M059J (cell line): ENCODE measurements around the gene ADGRA3. TPM values are rescaled to one million over a fixed set of nuclear protein-coding genes. Genes with fewer than 3 reads are reported as not detected.
A peak's percentile ranks its signal among the peaks of the same experiment; 100 is the strongest.
"Not testable (repeated sequence)": the region's sequence is repeated elsewhere in the genome, so short reads cannot be mapped to it uniquely, and the experiment has no call there.

ENCODE experiments used
- DNase-seq: peaks from one replicate; pipeline ENCODE4 v3.0.0-alpha.2; 2012; ENCODE audit warnings: low read depth
- total RNA-seq: library from RNA; depleted of rRNA; stranded (reverse); fragments of >200 nt; shearing (Covaris generic); gene quantifications from 2 replicates; pipeline ENCODE4 v1.2.3, GENCODE V29; 2014

Gene ADGRA3
- total RNA-seq, 1 experiment from 2014 or later, result 22.4 TPM

DNA sequence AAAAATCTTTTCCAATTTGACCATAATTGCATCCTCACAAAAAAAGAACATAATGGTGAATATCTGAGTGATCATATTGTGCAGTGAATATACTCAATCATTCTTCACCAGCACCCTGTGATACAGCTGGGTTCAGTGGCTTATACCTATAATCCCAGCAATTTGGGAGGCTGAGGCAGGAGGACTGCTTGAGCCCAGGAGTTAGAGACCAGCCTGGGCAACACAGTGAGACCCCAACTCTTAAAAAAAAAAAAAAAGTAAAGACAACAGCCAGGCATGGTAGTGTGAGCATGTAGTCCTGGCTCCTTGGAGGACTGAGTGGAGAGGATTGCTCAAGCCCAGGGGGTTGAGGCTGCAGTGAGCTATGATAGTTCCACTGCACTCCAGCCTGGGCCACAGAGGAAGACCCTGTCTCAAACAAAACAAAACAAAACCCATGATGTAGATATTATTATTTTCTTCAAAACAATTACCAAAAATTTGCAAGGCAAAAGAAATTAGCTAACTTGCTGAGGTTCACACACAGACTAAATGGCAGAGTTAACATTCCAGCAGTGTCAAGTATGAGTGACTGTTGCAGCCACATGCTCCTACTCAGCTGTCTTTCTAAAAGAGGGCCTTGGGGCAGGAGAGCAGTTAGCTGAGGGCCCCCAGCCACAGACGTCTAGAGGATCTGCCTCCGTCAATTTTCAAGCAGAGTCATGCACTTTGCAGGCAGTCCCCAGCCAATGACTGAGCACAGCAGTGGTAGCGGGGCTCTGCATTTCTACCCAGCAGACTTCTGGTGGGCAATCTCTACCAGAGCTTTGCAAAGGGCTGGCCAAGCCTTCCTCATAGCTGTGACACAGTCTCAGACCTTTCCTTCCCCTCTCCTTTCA lies 33.4 kb downstream of the ADGRA3 start:
- no peak for DNase-seq

DNA sequence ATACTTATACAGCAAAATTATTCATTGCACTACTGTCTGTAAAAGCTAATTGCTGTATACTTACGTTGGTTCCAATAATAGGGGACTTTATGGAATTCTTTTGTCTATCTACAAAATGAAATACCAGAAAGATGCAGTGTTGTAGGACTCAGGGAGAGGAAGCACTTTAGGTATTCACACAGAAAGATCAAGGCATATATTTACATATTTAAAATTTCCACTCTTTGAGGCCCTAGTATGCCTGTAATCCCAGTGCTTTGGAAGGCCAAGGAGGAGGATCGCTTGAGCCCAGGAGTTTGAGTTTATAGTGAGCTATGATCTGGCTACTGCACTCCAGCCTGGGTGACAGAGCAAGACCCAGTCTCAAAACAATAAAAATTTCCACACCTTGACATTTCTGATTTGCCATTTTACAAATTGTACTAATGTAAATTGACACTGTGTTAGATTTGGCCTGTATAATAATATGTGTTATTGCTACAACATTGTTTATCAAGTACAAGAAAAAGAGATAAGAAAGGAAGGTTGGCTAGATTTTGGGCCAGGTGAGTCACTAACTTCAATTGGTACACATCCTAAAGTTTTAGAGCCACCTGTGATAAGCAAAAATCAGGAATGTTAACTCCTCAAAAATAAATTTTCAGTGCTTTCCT lies 35.1 kb downstream of the ADGRA3 start:
- no peak for DNase-seq

DNA sequence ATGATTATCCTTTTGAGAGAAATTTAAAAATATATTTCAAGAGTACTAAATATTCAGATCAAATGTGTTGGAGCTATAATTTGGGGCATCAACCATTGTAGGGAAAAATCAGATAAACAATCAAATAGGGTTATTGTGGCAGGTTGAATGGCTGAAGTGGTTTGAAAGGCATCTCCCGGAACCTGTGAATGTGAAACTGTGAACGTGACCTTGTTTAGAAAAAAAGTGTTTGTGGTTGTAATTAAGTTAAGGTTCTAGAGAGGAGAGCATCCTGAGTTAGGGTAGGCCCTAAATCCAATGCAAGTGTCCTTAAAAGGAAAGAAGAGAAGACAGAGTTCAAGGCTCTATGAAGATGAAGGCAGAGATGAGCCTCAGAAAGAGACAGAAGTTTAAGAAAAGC lies 37.4 kb downstream of the ADGRA3 start:
- DNase-seq, result no peak

DNA sequence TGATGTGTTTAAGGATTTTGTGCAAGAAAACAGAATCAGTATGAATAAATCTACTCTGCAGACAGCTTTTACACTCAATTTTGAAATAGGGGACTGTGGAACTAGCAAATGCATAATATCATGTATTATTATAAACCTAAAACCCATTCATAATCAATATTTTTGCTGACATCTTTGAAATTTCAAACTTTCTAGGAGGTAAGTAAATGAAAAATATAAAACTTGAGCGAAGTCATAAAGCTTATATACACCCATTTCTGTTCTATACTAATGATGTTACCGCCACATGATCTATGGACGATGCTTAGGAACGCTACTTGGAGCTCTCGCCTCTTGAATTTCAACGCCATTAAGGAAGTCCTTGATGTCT lies 38.1 kb downstream of the ADGRA3 start:
- DNase-seq, result no peak

DNA sequence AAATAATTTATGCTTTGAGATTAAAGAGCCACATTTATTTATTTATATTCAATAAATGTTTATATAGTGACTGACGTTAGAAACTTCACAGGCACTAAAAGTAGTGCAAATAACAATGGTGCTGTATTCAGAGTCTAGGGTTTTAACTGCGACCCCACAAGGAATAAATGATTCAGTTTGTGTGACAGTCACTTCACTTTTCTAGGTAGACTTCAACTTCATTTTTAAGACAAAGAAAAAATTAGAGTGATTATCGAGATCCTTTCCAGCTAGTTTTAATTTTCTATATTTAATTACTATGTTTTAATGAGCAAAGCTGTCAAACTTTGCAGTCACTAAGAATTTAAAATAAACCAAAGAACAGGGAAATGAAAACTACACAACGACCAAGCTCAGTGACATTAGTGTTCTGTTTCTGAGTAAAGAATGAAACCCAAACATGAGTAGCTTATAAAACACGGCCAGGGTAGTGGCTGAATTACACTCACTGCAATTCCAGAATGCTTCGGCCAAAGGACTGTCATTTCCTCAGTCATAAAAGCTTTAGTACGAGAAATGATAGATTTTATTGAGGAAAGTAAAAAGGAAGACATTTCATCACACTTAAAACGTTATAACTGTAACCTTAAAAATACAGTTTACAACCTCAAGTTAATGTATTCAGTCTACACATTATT lies 38.6 kb downstream of the ADGRA3 start:
- no peak for DNase-seq

DNA sequence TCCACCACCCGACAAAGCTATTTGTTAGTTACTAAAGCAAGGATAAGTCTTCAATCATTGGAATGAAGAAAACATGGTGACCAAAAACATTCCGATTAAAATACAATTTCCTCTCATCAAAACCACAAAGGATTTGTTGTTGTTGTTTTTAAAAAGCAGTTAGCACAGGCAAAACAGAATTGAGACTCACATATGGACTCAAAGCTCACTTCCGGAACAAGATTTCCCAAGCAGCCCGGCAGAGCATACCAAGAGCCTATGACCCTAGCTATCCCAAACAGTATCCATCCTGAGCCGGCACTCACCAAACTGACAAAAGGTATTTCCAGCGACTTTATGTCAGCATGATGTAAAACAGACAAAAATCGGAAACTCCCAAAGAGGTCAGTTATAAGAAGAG lies 39.9 kb downstream of the ADGRA3 start:
- no peak for DNase-seq

DNA sequence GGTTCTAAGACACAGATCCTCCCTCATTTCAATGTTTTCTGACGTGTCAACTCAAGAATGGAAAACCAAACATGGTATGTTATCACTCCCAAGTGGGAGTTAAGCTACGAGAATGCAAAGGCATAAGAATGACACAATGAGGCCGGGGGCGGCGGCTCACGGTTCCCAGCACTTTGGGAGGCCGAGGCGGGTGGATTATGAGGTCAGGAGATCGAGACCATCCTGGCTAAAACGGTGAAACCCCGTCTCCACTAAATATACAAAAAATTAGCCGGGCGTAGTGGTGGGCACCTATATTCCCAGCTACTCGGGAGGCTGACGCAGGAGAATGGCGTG lies 40.6 kb downstream of the ADGRA3 start:
- not testable (repeated sequence) for DNase-seq

DNA sequence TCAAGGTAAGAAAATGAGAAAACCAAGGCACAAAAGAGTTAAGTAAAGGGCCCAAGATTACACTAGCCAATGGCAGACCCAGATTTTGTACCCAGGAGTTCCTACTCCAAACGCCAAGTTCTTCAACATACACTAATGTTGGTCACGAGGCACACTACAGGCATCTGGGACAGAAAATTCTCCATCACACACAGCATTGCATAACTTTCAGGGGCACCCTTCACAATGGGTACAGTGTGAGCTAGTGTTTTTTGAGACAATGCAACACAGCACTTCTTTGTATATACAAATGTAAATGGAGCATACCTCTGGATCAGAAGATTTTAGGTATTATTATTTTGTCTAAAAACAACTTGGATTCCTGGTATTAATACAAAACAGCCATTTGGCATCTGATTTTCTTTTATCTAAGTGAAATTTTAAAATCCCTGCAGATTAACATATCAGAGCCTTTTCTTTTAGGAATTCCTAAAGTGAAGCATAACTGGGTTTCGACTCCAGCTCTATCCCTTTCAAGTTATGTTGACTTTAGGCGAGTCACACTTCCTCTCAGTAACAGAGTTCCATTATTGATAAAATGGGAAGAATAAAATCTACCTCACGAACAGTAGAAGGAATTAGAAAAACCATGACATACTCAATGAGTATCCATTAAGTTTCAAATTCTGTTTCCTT lies 41.1 kb downstream of the ADGRA3 start:
- peak; percentile 43 for DNase-seq

DNA sequence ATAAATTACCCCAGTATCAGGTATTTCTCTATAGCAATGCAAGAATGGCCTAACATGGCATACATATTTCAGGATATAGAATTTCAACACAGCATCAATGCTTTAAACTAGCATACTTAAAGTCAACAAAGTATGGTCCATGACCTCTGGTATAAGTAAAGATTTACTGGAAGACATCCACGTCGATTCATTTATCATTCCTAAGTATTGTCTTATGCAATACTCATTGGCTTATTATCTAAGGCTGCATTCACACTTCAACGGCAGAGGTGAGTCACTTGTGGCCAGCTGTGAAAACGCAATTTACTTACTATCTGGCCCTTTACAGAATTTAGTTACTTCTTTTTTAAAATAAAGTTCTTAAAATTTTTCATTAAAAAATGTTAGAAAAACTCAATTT lies 42.6 kb downstream of the ADGRA3 start:
- peak; percentile 50 for DNase-seq

DNA sequence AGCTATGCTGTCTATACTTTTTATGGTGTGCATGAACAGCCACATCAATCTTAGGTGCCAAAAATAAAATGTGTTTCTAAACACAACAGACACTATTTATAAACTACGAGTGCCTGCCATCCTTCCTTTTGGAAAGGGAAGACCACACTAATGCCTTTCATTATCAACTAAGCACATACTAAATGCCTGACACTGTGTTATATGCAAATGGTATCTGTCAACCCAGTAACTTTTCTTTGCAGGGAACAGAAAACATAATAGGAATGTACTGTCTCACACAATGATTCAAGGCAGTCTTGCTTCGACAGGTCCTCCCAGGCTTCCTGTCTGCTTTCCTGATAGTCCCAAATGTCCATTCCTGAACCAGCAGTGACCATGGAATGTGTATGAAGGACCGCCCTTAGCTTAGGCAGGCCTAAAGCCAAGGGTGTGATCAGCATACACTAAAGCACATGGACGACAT lies 43.8 kb downstream of the ADGRA3 start:
- no peak for DNase-seq

DNA sequence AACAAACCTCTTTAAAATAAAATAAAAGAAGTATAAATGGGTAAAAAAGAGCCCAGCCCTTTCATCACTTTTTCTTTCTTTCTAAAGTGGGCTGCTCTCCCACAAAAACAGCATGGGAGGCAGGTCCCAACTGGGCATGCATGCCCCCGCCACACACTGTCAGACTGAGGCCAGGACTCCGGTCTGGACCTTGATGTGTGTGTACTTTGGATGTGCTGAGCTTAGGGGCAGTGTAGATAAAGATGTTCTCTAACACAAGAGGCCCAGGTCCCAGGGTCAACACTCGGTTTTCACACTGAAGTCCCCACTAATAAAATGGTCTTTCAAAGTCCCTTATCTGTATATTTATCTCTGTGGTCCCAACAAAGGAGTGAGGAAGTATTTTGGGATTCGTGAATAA lies 44.4 kb downstream of the ADGRA3 start:
- DNase-seq, result no peak

DNA sequence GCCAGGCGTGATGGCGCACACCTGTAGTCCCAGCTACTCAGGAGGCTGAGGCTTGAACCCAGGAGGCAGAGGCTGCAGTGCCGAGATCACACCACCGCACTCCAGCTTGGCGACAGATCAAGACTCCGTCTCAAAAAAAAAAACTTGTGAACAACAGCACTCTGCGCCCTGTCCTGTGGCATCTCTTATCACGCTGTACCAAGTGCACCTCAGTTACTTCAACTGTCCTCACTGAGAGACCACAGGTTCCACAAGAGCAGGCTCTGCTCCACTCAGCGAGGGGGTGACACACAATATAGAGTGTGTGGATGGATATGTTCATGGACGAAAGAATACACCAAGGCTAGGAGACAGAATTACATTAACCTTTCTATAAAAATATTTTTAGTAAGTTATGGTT lies 49.3 kb downstream of the ADGRA3 start:
- DNase-seq, result no peak

DNA sequence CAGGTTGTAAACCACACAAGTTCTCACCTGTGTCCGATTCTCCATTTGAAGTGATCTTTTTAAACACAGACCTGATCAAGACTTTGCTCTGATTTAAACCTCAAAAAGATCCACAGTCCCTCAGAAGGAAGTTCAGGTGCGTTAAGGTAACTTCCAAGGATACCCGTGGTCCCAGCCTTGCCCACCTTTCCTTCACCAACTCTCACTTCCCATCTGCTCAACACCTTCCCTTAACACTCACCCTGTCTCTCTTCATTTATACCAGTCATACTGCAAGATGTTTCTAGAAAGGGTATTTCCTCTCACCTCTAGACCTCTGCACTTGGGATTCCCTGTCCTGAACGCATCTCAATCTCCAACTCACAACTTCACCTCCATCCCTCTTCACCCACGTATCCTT lies 49.9 kb downstream of the ADGRA3 start:
- no peak for DNase-seq

DNA sequence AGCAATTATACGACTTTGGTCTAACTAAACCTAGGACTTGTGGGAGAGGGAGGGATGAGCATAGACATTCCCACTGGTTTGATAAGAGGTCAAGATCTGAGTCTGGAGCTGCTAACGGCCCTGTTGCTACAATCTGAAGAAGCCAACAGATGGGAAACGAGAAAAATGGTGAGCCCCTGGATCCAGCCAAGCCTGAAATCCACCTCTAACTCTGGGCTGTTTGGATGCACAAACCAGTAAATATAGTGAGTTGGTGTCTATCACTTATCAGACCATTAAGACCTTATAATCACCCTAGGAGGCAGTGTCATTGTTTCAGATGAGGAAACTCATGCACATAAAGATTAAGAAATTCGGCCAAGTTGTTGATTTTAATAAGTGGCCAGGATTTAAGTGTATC lies 50.5 kb downstream of the ADGRA3 start:
- no peak for DNase-seq

DNA sequence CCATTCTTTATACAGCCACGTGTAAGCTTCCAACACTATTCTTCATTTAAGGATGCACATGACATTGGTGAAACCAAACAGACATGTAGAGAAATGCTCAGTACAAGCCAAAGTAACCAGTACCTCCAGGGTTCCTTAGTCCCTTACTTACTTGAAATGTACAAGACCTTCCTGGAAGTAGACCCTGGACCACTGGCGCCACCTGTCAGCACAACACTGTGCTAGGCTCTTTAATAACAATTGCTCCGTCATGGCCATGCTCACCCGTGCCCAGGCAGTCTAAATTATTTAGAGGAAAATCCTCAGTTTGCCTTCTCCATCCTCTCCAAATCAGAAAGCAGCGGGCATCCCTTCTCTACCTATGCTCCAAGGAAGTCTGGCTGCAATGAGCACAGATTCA lies 52.7 kb downstream of the ADGRA3 start:
- DNase-seq, result no peak

DNA sequence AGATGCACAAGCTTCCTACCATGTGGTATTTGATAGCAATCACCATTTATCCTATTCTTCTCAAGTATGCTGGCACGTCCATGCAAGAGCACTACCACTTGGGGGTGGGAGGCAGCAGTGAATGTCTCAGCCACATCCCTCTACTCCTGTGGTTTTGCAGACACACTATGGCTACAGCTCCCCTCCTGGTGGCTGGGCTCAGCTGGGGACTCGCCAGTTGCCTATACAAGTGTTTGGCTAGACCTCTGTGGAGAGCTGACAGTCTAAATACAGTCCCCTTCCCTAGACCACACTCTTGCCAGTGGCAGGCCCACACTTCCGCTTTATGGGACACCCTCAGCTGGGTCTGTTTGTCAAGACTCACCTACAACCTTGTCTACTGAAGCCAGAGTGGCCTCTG lies 53.2 kb downstream of the ADGRA3 start:
- DNase-seq, result no peak

DNA sequence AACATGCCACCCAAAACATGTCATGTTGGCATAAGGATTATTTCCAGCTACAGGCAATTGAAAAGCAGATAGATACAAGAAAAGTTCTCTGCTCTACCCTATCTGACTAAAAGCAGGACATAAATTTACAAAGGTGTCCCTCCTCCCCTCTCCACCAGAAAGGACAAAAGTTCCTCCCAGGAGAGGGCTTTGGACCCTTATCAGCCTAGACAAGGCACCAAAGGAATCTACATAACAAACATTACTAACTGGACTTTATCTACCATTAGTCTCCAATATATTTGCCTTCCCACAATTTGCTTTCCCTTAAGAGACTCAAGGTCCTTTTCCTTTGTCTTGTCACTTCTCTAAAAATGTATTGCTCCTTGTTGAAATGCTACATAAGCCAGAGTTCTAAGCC lies 55.6 kb downstream of the ADGRA3 start:
- no peak for DNase-seq

DNA sequence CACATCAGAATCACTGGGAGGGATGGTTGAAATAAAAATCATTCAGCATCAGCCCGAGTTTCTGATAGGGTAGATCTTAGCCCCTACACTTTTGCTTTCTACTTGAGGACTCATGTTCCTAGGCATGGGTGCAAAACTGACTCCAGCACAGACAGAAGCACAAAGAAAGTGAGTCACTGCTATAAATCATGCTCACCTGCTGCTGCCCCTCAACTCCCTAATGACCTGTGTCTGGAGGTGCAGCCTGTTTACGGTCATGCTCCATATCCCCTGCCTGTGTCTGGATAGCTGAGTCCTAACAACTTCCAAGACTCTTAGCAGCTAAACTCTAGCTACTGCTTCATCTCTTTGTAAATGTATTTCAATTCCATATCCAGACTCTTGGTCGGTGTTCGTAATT lies 57.8 kb downstream of the ADGRA3 start:
- DNase-seq, result peak; percentile 25

DNA sequence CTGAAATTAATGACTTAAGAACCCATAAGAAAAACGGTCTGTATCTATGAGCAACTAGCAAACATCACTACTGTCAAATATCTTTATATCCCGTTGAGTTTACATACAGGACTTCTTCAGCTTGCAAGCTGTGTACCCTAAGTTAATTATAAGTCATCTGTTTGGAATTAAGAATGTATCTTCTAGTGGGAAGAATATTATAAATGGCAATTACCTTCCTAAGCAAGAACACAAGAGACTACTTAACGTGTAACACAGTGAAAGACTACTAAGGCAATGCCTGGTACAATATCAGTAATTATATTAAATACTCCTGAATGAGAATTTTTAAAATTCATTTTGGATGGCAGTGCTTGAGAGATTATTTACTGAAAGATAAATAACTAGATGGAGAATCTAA lies 58.5 kb downstream of the ADGRA3 start:
- no peak for DNase-seq

DNA sequence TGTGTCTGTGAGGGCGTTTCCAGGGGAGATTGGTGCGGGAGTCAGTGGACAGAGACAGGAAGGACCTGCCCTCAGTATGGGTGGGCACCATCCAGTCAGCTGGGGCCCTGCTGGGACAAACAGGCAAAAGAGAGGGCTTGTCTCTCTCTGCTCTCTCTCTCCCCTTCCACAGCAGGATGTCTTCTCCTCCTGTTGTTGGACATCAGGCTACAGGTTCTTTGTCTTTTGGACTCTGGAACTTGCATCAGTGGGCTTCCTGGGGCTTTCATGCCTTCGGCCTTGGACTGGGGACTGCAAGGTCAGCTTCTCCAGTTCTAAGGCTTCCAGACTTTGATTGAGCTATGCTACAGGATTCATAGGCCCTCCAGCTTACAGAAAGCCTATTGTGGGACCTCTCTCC lies 59.6 kb downstream of the ADGRA3 start:
- no peak for DNase-seq

DNA sequence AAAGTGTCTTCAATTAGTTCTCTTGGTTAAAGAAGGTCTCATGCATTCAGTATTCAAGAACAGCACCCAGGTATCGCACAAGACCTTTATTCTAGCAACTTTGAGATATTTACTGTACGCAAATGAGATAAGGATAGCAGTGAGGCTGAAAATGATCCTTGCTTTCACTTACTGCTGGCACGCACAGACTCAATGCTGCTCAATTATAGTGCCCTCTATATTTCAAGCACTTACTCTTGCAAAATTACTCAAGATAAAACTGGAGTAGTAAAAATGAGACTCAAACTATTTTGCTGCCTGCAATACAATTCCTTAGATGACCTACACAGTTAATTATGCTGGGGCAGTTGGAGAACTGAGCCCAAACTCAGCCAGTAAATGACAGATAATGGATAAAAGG lies 60.9 kb downstream of the ADGRA3 start:
- DNase-seq, result no peak

DNA sequence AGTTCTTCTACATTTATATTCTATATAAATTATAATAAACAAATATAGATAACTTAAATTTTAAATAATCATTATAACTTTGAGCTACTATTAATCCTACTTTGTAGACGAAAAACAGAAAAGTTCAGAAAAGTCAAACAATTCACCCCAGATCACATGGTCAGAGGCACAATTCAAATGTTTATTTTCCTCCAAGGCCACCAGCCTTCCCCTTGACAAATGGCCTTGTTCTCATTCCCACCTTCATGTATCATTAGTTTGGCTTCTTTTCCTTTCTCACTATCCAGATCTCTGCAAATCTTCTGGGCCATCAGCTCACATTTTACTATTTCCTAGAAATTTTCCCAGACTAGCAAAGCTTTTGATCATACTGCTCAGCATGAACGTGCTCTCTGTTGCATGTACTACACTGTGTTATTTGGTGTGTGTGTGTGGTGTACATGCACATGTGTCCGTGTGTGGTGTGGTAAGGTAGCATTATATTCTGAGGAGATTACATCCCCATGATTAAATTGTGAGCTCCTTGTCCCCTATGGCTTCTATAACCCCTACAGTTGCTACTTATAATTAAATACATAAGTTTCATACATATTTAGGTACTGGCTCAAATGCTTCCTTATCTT lies 61.5 kb downstream of the ADGRA3 start:
- DNase-seq, result no peak
